BJ (cell line): ENCODE results near the gene AOAH. TPM values are rescaled to one million over a fixed set of nuclear protein-coding genes. Genes with fewer than 3 reads are reported as not detected.

Experiments
- CTCF ChIA-PET: fragments of 350-600 bp; formaldehyde crosslinking; extraction: SDS; loops from one replicate; lab custom pipeline; 2021; ENCODE audit warnings: antibody characterized with exemption, inconsistent platforms; lab: Yijun Ruan, JAX
- POLR2A ChIA-PET: fragments of 300-600 bp; sonication (Branson Sonifier 250); formaldehyde crosslinking; extraction: SDS; loops from one replicate; lab custom pipeline; 2021; ENCODE audit warnings: antibody characterized with exemption; lab: Charles Lee
- DNase-seq: peaks from one replicate; pipeline ENCODE4 v3.0.0-alpha.2; 2011; ENCODE audit warnings: low read depth
- H3K27me3 ChIP-seq: 2 replicates; pipeline ENCODE4 v1.6.0; 2011; ENCODE audit warnings: low read length; ENCODE audit not compliant: control insufficient read depth, insufficient read depth
- H3K36me3 ChIP-seq: 2 replicates; pipeline ENCODE4 v1.5.1; 2011; ENCODE audit warnings: low read length; ENCODE audit not compliant: control insufficient read depth, insufficient read depth
- H3K4me3 ChIP-seq: 2 replicates; pipeline ENCODE4 v1.5.1; 2011; ENCODE audit warnings: low read depth, mild to moderate bottlenecking, control low read depth, low read length
- polyA plus RNA-seq: library from polyadenylated mRNA; depleted of rRNA; stranded (reverse); fragments of >200 nt; gene quantifications from 2 replicates; pipeline ENCODE4 v1.2.3, GENCODE V29; 2011
- TF ChIP-seq, protein P1 (sequence below): IDR thresholded peaks from 2 replicates; pipeline ENCODE4 v1.5.1; 2011; ENCODE audit warnings: low read depth, mild to moderate bottlenecking, control low read depth, inconsistent platforms, low read length, moderate library complexity; ENCODE audit not compliant: insufficient read depth

Gene AOAH
- polyA plus RNA-seq, 1 experiment, result not detected

DNA sequence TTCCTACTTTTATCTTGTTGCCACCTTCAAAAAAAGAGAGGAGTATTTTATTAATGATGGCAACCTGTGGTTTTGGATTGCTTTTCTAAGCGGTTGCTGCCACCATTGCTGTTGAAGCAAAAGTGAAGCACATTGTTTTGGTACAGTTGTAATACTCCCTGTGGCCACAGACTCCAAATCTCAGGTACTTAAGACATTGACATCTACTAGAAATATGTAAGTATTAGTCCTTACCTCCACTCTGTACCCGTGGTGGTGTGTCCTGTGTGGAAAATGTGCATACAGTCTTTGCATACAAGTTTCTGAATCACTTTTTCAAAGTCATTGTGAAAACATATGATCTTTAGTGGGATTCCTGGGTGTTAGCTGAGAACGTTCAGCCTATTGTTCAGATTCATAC, 248.9 kb downstream of the AOAH start:
- Histone ChIP-seq H3K4me3 (no peak overlapping the region), H3K27me3 (no peaks in the 10 kb centered on the region), H3K36me3 (no peaks in the 10 kb centered on the region)
- ChIA-PET CTCF (interaction anchor here (0.7 to 2.8 kb wide), 4 partner anchors 12 to 197 kb away, joined by 3 to 17 read pairs (median 10); no protein-coding TSS in a partner anchor), POLR2A (no interaction called here)
- no peak for DNase-seq
- TF ChIP-seq, protein P1, sequence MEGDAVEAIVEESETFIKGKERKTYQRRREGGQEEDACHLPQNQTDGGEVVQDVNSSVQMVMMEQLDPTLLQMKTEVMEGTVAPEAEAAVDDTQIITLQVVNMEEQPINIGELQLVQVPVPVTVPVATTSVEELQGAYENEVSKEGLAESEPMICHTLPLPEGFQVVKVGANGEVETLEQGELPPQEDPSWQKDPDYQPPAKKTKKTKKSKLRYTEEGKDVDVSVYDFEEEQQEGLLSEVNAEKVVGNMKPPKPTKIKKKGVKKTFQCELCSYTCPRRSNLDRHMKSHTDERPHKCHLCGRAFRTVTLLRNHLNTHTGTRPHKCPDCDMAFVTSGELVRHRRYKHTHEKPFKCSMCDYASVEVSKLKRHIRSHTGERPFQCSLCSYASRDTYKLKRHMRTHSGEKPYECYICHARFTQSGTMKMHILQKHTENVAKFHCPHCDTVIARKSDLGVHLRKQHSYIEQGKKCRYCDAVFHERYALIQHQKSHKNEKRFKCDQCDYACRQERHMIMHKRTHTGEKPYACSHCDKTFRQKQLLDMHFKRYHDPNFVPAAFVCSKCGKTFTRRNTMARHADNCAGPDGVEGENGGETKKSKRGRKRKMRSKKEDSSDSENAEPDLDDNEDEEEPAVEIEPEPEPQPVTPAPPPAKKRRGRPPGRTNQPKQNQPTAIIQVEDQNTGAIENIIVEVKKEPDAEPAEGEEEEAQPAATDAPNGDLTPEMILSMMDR, result no peak

DNA sequence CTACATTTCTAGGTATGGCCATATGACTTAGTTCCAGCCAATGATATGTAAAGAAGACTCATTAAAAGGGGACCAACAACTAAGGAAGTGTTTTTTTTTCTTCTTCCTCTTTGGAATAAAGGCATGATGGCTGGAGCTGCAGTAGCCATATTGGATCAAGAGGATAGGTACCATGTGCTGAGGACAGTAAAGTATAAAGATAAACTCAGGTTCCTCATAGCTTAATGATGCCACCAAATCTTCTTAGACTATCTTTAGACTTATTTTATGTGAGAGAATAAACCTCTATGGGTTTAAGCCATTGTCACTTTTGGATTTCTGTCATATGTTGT, 249.3 kb downstream of the AOAH start:
- Histone ChIP-seq H3K27me3 (no peaks in the 10 kb centered on the region), H3K4me3 (no peak overlapping the region), H3K36me3 (no peaks in the 10 kb centered on the region)
- DNase-seq, result no peak
- TF ChIP-seq, protein P1, result no peak
- CTCF ChIA-PET, result interaction anchor here (0.7 to 2.8 kb wide), 4 partner anchors 13 to 198 kb away, joined by 3 to 17 read pairs (median 10); no protein-coding TSS in a partner anchor
- POLR2A ChIA-PET, result no interaction called here

DNA sequence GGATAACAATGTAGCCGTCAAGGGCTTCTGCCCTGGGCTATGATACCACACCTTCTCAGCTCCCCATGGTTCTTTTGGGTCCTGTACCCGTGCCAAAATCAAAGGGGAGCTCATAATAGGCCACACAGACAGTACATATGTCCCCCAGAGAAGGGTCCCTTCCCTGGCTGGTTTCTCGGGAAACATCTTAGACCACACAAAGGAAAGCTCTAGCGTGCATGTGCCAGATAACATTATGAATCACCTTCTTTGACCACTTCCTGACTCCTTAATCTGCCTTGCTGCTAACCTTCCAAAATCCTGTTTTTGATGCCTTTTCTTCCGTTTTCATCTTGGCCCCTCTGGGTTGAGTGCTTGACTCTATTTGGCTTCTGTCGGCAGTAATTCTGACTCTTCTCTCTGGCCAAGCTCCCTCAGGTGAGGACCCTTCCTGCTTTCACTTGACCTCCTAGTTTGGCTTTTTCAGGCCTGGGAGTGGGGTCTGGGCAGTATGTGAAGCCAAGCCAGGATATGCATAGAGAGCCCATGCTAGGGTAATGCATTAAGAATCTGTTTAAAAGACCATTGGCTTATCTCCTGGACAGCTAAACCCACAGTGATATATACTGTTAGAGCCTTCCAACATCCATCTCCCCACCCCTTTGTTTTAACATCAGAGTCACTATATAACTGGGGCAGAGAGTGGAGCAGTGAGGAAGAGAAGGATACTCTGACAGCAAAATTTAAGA, 249.8 kb downstream of the AOAH start:
- DNase-seq, result no peak
- CTCF ChIA-PET, result interaction anchor here (1.4 to 2.8 kb wide), 4 partner anchors 33 to 198 kb away, joined by 3 to 17 read pairs (median 9); no protein-coding TSS in a partner anchor
- TF ChIP-seq, protein P1, result no peak
- Histone ChIP-seq H3K36me3 (no peaks in the 10 kb centered on the region), H3K4me3 (no peak overlapping the region), H3K27me3 (no peaks in the 10 kb centered on the region)
- POLR2A ChIA-PET, result no interaction called here

DNA sequence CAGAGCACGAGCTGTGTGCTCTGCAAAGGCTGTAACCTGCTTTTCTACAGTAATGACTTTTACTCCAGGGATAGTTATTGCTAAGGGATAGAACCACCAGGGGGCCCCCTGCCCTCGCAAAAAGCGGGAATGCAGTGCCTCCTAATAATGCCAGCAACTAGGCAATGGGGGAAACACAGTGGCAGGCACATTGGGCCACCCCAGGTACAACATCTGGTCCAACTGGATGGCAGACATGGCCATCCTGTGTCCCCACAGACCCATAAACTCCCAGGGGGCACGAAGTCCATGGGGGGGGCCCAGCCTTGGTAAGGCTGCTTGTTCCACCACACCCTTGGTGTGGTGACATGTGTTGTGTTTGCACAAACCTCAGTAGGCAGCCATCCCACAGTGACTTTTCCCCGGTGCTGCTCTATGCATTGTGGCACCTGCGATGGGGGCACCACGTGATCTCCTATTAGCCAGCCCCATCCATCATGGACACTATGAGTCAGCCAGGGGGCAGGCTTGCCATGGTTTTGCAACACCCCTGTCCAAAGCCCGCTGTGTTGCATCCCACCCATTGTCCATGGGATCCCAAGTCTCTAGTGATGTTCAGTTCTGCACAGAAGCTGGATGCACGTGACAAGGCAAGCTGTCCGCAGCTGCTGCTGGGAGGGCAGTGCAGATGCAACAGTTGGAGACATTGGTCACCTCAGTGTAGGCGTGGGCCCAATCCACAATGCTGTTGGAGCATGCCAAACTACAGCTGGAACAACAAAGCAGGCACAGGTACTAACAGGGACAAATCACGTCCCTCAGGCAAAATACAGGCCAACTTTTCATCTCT, 250.6 kb downstream of the AOAH start:
- TF ChIP-seq, protein P1, result peak; percentile 50
- no peak for DNase-seq
- ChIA-PET CTCF (interaction anchor here (0.7 to 2.8 kb wide), 6 partner anchors 8 to 197 kb away, joined by 3 to 17 read pairs (median 5); no protein-coding TSS in a partner anchor), POLR2A (no interaction called here)
- no peak overlapping the region for H3K4me3 ChIP-seq
- no peaks in the 10 kb centered on the region for H3K27me3 ChIP-seq
- no peaks in the 10 kb centered on the region for H3K36me3 ChIP-seq

DNA sequence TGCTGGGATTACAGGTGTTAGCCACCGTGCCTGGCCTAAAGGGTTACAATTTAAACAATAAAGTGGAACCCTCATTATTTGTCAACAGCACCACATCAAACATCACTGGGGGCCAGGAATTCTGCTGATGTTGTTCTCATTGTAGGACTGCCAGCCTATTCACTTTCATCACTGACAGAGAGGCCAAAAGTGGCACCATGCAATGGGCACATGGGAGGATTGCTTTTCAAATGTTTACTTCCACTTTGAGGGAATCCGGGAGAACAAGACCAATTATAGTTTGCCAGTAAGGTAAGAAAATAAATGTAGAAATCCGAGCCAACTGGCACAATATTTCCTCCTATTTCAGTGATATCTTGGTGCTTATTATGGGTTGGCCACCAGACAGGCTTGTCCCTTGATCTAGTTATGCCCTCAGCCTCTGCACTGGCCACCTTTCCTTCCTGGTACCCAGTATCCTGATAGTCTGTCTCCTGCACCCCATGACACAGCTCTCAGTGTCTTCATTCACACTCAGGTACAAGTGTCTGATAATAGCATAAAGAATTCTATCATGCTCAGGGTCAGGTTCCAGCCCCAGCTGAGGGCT, 252.1 kb downstream of the AOAH start:
- ChIA-PET CTCF (interaction anchor here (1.0 to 2.4 kb wide), 5 partner anchors 14 to 197 kb away, joined by 3 to 7 read pairs (median 6); no protein-coding TSS in a partner anchor), POLR2A (no interaction called here)
- H3K4me3 ChIP-seq, result no peak overlapping the region
- no peak for DNase-seq
- H3K27me3 ChIP-seq, result no peaks in the 10 kb centered on the region
- no peaks in the 10 kb centered on the region for H3K36me3 ChIP-seq
- TF ChIP-seq, protein P1, result no peak
